Right lobe of liver (tissue), 6 donors: Measurements from ENCODE around the gene ISX. TPM values are rescaled to one million over a fixed set of nuclear protein-coding genes. Genes with fewer than 3 reads are reported as not detected.

Experiments
- ATAC-seq, 4 donors: fragments of 200-7000 bp; cut with Tn5 transposase; one replicate each; pipeline ENCODE4 v1.9.1; 2020; ENCODE audit warnings: mild to moderate bottlenecking in 4 of 4, moderate library complexity in 4 of 4
- DNase-seq, 3 donors: peaks; one replicate each; pipeline ENCODE4 v3.0.0-alpha.2; 2020
- H3K27ac ChIP-seq, 3 donors: fragments of 200-600 bp; one replicate each; pipeline ENCODE4 v1.8.0; 2022
- H3K27me3 ChIP-seq, 2 donors: fragments of 200-600 bp; one replicate each; pipeline ENCODE4 v1.8.0; 2022
- H3K36me3 ChIP-seq, 4 donors: fragments of 200-600 bp; sonication (generic) in 1 of 4; one replicate each; pipeline versions ENCODE4 v1.5.1 to v1.8.0; 2017 to 2022; ENCODE audit warnings: control low read depth in 1 of 4
- H3K4me1 ChIP-seq, 4 donors: fragments of 200-600 bp; sonication (generic) in 1 of 4; one replicate each; pipeline versions ENCODE4 v1.5.1 to v1.8.0; 2017 to 2022; ENCODE audit warnings: control low read depth in 1 of 4
- H3K4me3 ChIP-seq, 3 donors: fragments of 200-600 bp; one replicate each; pipeline ENCODE4 v1.8.0; 2022
- H3K9me3 ChIP-seq, 4 donors: fragments of 200-600 bp; sonication (generic) in 1 of 4; one replicate each; pipeline versions ENCODE4 v1.5.1 to v1.8.0; 2017 to 2022; ENCODE audit warnings: control low read depth in 1 of 4
- CTCF ChIP-seq, 4 donors: fragments of 200-600 bp in 3 of 4; fragments of 450-650 bp in 1 of 4; IDR thresholded peaks; one replicate each; pipeline versions ENCODE4 v1.5.1 to v1.8.0; 2016 to 2022; ENCODE audit warnings: antibody characterized with exemption in 4 of 4, mild to moderate bottlenecking in 2 of 4
- POLR2A ChIP-seq: fragments of 450-650 bp; IDR thresholded peaks from one replicate; pipeline ENCODE4 v1.6.1; 2017; ENCODE audit warnings: antibody characterized with exemption, mild to moderate bottlenecking
- WGBS: methylation state at CpG from one replicate; pipeline ENCODE4 v1.1.6; 2018; ENCODE audit warnings: low coverage, low lambda C conversion rate; ENCODE audit not compliant: insufficient coverage; ENCODE audit errors: missing lambda C conversion rate; 5-methylcytosine and 5-hydroxymethylcytosine counted together
- intact Hi-C, 2 donors: fragments of 100-400 bp; cut with DNase I; formaldehyde crosslinking; loops; one replicate each; pipeline versions ENCODE4 v1.11.2 to v1.14.1; 2022
- total RNA-seq, 6 experiments: library from RNA; depleted of rRNA in 2 of 6; stranded (reverse); fragments of >200 nt in 2 of 6; fragmentation: NEBNext Ultra II Directional in 3 of 6; extraction: Animal tissue kit (Norgen Biotek cat#: 25700) in 3 of 6; gene quantifications; one replicate each; pipeline versions ENCODE4 v1.1.0 to v1.2.4, GENCODE V29; 2016 to 2023
- donor health status: DM: no; HTN: yes; CAD: no.
- donor health status: DM: no; HTN: no; CAD: no.
- donor health status: DM: no; HTN: no; CAD: no.
- donor health status: DM: no; HTN: yes; CAD: no.
- donor health status: DM: no; HTN: yes; CAD: no.

Gene ISX
- total RNA-seq, 6 experiments from 2014 or later, result not detected

GRCh38 chr22:35114131-35114980 is 48.4 kb downstream of the ISX start:
- no peak overlapping the region for H3K4me3 ChIP-seq
- H3K27ac ChIP-seq, result no peak overlapping the region
- H3K27me3 ChIP-seq, result no peaks in the 10 kb centered on the region
- no peak for ATAC-seq
- H3K36me3 ChIP-seq, result no peaks in the 10 kb centered on the region
- intact Hi-C loops, result no loop called here
- WGBS, result 80% methylated on average over 9 of the region's 14 CpGs
- no peaks in the 10 kb centered on the region for H3K9me3 ChIP-seq
- H3K4me1 ChIP-seq, result no peaks in the 10 kb centered on the region
- no peak for DNase-seq
- TF ChIP-seq POLR2A (no peak), CTCF (IDR thresholded peaks at IDR 0.05) (no peak)

GRCh38 chr22:35115515-35115914 is 49.6 kb downstream of the ISX start:
- no peak overlapping the region for H3K4me3 ChIP-seq
- 60% methylated on average over 2 of the region's 3 CpGs for WGBS
- H3K9me3 ChIP-seq, result no peaks in the 10 kb centered on the region
- DNase-seq (no peak), ATAC-seq (no peak)
- no peaks in the 10 kb centered on the region for H3K27me3 ChIP-seq
- H3K36me3 ChIP-seq, result no peaks in the 10 kb centered on the region
- TF ChIP-seq POLR2A (no peak), CTCF (IDR thresholded peaks at IDR 0.05) (no peak)
- H3K4me1 ChIP-seq, result no peaks in the 10 kb centered on the region
- intact Hi-C loops, result no loop called here
- H3K27ac ChIP-seq, result no peak overlapping the region

GRCh38 chr22:35116269-35116668 is 50.3 kb downstream of the ISX start:
- no peaks in the 10 kb centered on the region for H3K4me1 ChIP-seq
- no peak for ATAC-seq

GRCh38 chr22:35116817-35117216 is 50.9 kb downstream of the ISX start:
- DNase-seq (no peak), ATAC-seq (no peak)
- TF ChIP-seq POLR2A, result no peak
- TF ChIP-seq CTCF (IDR thresholded peaks at IDR 0.05), result no peak
- no peak overlapping the region for H3K4me3 ChIP-seq
- H3K36me3 ChIP-seq, result no peaks in the 10 kb centered on the region
- no peaks in the 10 kb centered on the region for H3K4me1 ChIP-seq
- no peak overlapping the region for H3K27ac ChIP-seq
- no peaks in the 10 kb centered on the region for H3K27me3 ChIP-seq
- 89% methylated on average over 2 of the region's 9 CpGs for WGBS
- H3K9me3 ChIP-seq, result no peaks in the 10 kb centered on the region
- intact Hi-C loops, result no loop called here

More at GRCh38 chr22:35116269-35116668, 50.3 kb downstream of the ISX start:
- Histone ChIP-seq H3K4me3 (no peak overlapping the region), H3K27me3 (no peaks in the 10 kb centered on the region), H3K27ac (no peak overlapping the region), H3K36me3 (no peaks in the 10 kb centered on the region), H3K9me3 (no peaks in the 10 kb centered on the region)
- DNase-seq, result no peak
- WGBS, result 47% methylated on average over 3 of the region's 7 CpGs
- intact Hi-C loops, result no loop called here
- TF ChIP-seq CTCF (IDR thresholded peaks at IDR 0.05), result no peak
- no peak for TF ChIP-seq POLR2A
